ENCODE measurements around the gene KRT76.

KRT76 gene

DNA sequence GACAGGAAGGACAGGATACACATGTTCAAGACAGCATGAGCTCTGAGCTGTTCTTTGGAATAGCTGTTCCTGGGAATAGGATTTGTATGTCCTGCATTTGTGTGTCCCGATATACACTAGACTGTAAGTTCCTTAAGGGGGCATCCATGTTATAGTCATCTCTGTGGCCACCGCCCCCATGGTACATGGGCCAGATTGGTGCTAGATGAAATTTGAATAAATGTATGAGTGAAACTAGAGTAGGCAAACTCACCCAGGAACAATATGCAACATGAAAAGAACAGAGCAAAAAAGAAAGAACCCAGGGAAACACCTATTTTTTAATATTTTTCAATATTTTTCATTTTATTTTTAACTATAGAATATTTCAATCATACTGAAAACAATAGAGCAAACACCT, 48.8 kb downstream of the KRT76 start:
- FAIRE-seq = no peak

GRCh38 chr12:52727037-52727436, 50.1 kb downstream of the KRT76 start:
- FAIRE-seq = no peak

DNA sequence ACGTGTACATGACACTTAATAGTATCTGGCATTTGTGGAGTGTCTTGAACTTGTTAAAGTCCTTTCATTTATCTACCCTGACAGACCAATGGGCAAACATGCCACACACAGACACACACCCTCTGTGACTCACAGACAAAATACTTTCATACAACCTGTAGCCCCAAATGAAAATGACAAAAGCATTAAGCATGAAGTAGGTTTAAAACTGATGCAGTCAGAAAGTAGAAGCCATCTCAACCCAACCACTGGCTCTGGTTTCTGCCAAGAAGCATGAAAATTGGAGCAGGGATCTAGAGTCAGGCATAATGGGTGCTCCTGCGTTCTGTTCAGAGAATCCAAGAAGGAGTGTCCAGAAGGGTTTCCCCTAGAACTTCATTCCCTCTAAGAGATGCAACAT, 50.7 kb downstream of the KRT76 start:
- no peak for FAIRE-seq

DNA sequence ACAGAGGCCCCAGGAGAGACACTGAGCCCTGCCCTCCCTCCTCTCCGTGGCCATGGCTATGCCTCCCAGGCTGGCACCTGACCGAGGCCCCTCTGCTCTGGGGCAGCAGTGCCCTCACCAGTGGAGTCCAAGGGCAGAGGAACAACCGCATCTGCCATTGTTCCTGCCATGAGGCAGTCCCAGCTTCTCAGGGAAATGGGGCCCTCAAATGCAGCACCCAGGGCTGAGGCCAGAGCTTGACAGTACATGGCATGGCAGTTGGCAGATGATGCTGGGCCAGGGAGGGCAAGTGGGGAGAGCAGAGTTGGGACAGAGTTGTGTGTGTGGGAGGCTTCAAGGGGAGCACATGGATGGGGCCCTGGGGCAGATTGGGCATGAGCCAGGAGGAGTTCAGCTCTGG, 52.8 kb downstream of the KRT76 start:
- no peak for FAIRE-seq

DNA sequence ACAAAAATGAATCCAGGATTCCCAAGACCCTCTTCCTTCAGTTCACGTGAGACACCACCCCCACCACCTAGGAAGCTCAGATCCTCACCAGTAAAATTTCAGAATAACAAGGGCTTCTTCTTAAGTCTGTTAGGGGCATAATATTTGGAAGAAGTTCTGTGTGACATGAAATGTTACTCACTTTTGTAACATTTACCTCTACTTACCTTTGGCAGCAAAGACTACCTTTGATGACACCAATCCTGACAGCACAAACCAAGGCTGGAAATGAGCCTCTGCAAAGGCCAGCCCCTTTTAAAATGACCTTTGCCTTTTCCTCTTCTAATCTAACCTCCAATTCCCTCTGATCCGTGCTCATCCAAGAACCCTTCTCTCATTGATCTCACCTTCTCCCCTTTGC, 54.5 kb downstream of the KRT76 start:
- no peak for FAIRE-seq

GRCh38 chr12:52721838-52722470, 55.2 kb downstream of the KRT76 start:
- FAIRE-seq = no peak

GRCh38 chr12:52720365-52720886, 56.7 kb downstream of the KRT76 start:
- FAIRE-seq = no peak
